Endothelial cell of hepatic sinusoid (primary cell): ENCODE data around the gene DLX3.

ENCODE experiments used
- in situ Hi-C: cut with HindIII; loops from 2 replicates; pipeline ENCODE4 v1.10.0; 2017; ENCODE audit warnings: low sequenced_read_pairs

The DLX3 gene

DNA sequence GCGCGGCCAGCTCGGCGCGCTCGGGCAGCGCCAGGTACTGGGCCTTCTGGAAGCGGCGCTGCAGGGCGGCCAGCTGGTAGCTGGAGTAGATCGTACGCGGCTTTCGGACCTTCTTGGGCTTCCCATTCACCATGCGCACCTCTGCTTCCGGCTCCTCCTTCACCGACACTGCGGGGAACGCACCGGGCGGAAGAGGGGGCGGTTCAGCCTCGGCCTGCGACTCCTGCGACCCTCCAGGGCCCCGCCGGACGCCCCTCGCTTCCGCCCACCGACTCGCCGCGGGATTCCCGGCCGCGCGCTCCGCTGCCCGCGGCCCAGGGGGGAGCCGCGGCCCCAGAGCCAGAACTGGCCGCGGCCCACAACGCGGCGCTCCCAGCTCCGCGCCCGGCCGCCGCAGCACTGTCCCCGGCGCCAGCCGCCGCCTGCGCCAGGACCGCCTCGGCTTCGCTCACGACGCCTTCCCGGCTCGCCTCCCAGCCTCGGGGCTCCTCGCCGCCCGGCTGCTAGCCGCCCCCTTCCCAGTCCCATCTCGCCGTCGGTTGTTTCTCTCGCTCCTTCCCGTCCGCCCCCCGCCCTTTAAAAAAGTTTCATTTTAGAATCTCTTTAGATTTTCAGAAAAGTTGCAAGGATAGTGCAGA is 1.5 kb downstream of the DLX3 start:
- in situ Hi-C loops: no loop called here

DNA sequence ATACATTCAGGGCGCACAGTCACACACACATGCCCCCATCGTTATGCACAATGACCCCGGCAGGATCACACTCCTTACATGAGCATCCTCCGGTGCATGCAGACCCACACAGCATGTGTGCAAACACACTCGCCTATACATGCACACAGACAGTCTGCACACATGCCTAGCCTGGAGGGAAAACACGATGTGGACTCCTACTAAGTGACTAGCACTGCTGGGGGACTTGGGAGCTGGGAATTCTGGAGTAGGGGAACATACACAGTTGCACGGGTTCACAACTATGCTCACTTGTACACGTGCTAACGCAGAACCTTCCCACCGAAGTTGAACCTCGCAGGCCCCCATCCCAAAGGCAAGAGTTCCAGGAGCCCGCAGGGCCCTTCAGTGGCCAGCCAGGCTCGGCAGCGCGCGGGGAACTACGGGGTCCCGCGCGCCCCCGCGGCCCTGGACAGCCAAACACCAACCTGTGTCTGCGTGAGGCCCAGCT is 2.0 kb downstream of the DLX3 start:
- in situ Hi-C loops: no loop called here

DNA sequence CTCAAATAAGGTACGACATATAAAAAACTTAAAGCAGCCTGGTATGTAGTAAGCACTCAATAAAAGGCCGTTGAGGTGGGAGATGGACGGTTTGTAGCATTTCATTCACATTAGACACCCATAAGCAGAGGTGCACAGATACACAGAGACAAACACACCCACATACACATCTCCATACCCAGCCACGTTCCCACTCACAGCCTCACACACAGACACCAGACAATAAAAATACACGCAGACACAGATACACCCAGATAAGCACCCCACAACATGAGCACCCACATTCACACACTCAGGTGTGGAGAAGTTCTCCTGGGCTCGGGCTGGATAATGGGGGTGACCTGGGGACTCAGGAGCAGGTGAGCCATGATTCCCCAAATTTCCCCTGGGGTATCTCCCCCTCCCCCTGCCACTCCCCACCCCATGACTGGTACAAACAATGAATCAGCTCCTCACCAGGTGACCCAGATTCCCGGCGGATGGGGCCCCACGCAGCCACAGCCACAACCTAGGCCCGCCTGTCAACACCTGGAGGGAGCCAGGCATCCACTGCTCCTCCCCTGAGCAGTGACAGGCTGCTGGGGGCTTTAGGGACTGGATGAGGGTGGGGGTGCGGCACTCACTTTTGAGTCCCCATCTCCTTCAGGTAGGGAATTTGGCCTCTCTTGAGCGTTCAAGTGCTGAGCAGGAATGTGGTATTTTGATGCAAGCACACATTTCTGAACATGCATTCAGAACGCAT is 2.7 kb downstream of the DLX3 start:
- in situ Hi-C loops: no loop called here

DNA sequence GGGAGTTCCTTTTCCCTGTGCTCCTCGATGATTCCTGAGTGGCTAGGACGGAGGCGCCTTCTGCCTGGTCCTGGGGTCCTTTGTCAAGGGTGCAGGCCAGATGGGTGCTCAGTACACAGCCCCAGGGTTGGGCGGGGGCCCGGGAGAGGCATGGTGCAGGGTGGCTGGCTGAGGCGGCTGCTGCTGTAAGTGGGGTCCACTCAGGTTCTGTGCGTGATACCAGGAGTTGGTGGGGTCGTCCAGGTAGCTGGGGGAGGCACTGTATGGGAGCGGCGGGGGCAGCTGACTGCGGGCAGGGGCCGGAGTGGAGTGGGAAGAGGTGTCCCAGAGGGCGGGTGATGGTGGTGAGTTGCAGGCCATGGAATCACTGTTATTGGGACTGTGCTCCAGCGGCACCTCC is 3.6 kb downstream of the DLX3 start:
- in situ Hi-C loops: no loop called here

DNA sequence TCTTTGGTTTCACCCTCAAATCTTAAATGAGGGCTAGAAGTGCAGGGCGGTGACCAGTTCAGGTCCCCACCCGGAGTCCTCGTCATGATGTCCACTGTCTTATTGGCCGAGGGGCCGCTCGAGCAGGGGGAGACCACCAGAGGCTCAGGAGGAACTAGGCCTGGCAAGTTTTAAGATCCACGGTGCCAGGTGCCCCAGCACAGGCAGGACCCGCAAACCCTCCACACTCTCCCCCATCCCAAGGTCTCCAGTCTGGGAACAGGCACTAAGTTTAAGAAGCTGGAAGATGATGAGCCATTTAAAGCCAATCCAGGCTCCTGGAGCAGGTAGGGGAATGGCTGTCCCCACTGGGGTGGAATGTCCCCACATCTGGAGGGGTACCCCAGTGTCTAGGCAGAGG is 4.1 kb downstream of the DLX3 start:
- in situ Hi-C loops: no loop called here

DNA sequence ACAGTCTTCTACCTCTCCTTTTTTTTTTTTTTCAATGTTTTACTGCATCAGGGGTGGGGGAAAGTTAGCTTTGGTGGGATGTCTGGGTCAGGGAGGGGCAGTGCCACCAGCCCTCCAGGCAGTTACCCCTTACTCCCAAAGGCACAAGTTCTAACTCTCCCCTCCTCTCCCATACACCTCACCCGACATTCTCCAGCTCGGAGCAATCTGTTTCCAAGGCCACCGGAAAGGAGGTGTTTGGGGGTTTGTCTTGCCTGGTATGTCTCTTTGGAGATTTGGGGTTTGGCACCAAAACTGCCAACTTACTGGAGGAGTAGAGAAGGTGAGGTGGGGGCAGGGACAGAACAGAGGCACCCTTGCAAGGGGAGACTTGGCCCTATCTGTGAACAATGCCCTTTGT is 4.7 kb downstream of the DLX3 start:
- in situ Hi-C loops: no loop called here

DNA sequence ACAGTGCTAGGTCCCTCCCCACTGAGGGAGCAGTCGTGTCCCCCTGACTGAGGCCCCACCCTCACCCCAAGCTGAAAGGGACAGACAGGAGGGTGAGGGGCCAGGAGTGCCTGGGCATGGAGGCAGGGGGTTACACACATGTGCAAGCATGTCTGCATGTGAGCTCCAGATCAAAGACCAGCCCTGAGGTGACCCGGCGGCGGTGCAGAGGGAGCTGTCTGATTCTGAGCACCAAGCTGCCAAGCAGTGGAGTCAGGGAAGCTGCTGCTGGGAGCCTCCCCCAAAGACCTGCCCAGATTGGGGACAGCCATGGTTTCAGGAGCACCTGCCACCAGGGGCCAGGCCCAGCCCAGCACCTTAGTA is 5.5 kb downstream of the DLX3 start:
- in situ Hi-C loops: no loop called here

DNA sequence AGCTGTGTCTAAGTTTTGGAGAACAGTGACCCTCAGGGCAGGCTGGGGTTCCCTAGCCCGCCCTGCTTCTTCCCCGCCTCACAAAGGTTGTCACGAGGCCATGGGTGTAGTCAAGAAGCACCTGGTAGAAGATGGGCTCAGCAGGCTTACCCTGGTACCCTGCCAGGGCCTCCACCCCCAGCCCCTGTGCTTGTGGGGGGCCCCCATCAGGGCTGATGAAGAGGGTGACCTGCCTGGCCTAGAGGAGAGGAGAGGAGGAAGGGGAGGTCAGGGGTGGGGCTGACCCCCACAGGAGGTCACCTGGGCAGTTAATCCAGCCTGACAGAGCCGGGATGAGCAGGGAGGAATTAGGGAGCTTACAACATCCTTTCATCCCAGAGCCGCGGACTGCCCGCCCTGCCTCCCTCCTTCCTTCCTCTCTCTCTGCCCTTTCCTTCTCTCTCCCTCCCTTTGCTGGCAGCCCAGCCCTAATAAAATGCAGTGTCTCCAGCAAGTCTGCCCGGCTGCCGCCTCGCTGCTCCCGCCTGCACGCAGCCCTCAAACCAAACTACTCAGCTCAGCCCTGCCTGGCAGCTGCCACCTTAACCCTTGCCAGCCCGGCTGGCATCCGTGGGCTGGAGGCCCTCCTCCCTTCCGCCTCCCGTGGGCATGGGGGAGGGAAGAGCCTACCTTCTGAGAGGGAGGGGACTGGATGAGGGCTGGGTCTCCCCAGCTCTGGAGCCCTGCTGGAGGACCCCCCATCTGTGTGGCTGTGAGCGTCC is 7.2 kb downstream of the DLX3 start:
- in situ Hi-C loops: no loop called here

DNA sequence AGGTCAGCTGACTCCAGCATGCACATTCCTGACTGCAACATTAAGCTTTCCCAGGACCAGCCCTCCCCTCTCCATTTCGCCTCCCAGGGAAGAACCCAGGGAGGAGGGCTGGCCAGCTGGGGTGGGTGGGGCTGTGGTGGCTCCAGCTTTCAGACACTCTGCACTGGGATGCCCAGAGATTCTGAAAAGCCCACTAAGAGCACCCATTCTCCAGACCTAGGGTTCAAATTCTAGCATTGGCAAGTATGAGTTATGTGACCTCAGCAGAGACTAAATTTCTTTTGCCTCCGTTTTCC is 7.8 kb downstream of the DLX3 start:
- in situ Hi-C loops: no loop called here

DNA sequence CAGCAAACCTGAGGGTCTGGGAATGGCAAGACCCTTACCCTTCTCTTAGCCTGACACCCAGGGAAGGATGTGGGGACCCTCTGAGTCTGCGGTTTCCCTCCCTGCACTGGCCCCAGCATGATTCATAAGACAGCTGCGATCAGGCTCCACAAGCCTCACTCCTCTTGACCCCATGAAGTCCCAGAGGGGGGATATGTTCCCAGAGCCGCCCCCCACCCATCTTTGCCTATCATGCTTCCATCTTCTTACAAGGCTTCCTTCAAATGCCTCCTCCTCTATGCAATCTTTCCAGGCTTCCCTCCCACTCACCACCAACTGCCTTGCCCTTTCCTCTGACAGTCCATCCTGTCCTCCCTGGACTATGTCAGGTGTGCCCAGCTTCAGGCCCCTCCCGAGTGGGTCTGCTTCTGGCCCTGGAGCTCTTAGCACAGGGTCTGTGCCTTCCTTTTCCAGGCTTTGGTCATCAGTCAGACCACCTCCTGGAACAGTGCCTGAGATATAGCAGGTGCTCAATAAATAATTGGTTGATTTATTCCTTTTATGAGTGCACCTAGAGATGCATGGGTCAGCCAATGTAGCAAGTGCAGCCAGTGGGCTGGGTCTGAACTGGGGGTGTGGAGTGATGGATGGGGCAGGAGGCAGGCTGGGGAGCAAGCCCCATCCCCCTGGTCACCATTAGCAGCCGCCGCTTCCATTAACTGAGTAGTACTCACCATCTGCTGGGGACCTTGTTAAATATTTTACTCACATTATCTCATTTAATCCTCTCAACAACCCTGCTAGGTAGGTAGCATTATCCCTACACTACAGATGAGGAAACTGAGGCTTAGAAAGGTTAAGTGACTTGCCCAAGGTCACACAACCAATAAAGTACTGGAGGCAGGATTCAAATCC is 8.4 kb downstream of the DLX3 start:
- in situ Hi-C loops: no loop called here

DNA sequence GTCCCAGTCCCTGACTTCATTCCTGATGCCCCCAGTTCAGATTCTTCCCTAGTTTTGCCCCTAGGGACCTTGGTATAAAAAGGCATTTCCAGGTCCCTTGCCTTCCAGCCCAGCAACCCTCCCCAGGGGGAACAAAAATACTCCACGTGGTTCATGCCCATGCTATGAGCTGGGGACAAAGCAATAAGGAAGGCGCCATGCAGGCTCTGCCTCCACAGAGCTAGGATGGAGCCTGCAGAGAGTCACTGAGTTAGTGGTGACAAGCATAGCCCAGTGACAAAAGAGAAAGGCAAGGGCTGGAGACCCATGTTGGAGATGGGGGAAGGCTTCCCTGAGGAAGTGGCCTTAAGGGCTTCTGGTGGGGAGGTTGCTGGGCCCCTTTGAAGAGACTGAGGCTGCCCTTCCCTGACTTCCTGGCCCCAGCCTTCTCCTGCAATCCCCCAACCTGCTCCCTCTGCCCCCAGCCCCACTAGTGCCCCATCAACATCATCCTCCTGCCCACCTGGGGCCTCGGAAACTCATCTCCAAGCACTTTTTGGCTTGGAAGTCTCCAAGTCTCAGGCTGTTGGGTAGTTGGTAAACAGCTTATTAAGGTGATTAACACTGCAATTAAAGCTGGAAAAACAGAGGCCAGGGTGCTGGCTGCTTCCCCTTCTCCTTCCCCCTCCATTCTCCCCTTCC is 9.6 kb downstream of the DLX3 start:
- in situ Hi-C loops: no loop called here

DNA sequence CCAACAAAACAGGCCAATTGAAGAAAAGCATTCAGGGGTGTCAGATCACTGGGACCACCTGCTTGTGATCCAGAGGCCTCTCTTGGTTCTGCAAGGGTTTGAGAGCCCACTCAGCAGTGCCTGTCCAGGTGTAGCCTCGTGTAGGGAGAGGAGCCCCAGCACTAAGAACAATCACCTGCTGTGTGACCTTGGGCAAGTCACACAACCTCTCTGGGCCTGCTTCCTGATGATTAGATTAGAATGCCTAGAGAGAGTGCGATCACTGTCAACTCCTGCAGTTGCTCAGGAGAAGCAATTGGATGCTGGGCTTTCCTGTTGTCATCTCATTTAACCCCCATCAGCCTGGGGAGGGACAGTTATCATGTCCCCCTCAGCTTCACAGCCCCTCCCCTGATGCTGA is 10.2 kb downstream of the DLX3 start:
- in situ Hi-C loops: no loop called here

DNA sequence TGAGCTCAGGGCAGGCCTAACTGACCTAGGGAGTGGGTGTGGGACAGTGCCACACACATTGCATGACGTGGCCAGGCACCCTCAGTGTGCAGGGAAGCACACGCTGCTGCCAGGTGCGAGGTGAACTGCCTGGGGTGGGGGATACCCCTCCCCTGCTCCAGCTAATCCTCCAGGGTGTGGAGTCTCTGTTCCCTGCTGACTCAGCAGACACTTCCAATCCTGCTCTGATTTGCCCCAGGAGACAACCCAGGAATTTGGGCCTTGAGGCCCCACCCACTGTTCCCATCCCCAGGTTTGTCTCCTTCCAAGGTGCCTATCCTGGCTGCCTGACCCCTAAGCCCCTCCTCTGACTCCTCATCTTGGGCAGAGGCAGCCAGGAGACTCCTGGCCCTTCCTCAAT is 10.7 kb downstream of the DLX3 start:
- in situ Hi-C loops: no loop called here

DNA sequence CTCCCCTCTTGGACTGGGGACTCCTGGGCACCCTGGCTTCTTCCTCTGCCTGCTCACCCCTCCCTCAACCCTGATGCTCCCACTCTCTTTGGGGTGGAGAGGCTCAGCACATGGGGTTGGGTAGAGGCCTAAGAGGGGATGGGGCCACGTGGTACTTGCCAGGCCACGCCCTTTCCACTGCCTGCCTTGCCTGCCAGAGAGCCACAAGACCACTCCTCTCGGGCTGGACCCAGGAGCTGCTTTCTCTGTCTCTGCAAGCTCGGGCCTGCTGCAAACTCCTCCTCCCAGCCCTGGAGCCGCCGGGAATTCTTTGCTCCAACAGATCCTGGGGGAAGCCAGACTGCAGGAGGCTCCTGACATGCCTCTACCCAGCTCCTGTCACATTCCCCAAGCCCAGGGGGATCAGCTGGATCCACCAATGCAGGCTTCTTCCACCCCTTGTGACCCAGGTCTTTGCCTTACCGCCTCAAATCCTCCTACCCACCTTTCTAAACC is 14.3 kb downstream of the DLX3 start:
- in situ Hi-C loops: no loop called here

DNA sequence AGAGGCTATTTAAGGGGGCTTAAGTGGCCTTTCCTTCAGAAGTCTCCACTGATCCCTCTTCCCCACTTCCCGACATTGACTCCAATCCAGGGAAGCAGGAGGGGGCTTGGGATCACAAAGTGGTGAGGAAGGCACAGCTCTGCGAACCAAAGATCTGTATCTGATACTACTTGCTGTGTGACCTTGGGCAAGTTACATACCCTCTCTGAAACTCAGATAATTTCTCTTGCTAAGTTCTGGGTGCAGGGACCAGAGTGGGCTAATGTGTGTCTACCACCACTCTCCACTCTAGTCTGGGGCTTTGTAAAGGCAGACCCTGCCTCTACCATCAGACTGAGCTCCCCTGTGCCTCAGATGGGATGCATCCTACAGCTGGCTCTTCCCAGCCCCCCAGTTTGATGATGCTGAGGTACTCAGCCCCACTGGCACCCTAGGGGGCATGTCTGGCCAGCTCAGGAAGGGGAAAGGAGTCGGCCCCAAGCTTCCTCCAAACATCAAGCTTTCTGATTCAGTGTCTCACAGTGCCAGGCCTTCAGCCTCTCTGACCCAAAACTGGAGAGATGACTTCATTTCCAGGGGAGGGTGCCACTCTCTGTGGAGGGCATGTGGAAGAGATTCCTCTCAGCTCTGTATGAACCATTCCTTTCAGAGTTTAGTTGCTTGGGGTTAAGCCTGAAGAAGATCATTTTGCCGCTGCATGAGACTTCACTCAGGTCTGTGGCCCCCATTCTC is 15.1 kb downstream of the DLX3 start:
- in situ Hi-C loops: loop anchor here (10.0 kb wide), 1 partner anchor 95 kb away; no protein-coding TSS in a partner anchor

DNA sequence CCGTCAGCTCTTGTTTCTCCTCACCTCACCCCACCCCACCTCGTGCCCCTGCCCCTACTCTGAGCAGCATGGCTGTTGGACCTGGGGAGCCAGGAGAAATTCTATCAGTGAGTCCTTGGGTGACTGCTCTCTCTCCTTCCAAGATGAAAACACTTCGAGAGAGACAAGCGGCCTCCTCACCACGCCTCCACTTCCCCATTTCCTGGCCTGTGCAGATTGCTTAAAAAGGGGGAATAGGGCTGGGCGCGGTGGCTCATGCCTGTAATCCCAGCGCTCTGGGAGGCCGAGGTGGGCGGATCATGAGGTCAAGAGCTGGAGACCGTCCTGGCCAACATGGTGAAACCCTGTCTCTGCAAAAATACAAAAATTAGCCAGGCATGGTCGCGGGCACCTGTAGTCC is 16.5 kb downstream of the DLX3 start:
- in situ Hi-C loops: loop anchor here (10.0 kb wide), 1 partner anchor 94 kb away; no protein-coding TSS in a partner anchor

DNA sequence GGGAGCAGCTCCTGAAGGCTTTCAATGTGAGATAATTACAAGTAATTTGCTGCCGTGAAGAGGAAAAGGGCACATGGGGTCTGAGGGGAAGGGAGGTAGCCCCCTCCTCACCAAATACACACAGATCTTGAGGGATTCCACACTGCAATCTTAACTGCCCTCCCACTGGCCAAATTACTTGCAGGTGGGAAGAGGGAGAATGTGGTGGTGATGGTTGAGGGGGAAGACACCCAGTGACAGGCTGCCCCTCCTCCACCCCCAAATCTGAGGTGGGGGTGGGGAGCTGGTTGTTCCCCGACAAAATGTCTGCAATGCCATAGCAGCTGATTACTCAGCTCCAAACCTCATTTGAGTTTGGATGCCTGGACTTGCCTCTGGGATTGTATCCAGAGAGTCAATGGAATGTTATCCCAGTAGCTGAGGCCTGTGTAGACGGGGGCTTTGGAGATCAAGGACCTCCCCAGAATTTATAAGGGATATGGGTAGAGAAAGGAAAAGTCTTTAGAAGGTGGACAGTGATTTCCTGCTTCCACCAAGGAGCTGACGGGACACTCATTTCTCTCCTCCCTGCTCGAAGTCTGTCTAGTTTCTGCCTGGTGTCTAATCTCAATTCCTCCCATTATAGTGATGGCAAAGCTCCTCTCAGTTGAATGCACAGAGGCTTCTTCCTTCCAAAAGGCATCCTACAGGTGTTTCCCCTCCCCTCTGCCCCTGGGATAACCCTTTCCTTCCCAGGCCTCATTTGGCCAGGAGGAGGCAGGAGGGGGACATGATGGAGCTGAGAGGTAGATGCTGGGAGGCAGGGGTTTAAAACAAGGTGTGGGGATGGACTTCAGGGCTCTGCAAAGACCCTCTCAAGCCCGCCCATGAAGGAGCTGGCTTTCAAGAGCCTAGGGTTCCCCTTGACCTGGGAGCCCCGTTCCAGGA is 17.3 kb downstream of the DLX3 start:
- in situ Hi-C loops: loop anchor here (10.0 kb wide), 1 partner anchor 93 kb away; no protein-coding TSS in a partner anchor

DNA sequence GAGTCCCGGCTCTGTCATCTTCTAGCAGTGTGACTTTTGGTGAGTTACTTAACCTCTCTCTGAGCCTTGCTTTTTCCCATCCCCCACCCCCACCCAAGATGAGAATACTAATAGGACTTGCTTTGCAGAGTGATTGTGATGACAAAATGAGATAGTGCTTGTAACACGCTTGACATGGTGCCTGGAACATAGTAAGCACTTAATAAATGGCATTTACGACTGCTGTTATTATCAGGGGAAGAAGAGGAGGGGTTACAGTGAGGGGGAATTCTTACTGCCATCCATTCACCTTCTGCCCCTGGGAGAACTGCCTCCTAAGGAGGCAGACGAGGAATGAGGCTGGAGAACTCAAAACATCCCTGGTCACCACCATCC is 18.2 kb downstream of the DLX3 start:
- in situ Hi-C loops: loop anchor here (10.0 kb wide), 1 partner anchor 92 kb away; no protein-coding TSS in a partner anchor
